HepG2 (cell line): Measurements from ENCODE around the gene CYP46A1. TPM values are rescaled to one million over a fixed set of nuclear protein-coding genes. Genes with fewer than 3 reads are reported as not detected.

Source experiments
- ATAC-seq: fragments of 200-7000 bp; cut with Tn5 transposase; 3 replicates; pipeline ENCODE4 v1.9.1; 2020; ENCODE audit warnings: mild to moderate bottlenecking, moderate library complexity
- BruUV-seq: library from RNA; stranded (reverse); fragments of 400-500 nt; replicated peaks from 2 replicates; lab custom pipeline; 2021; lab: Mats Ljungman, UMichigan
- CTCF ChIA-PET: fragments of 300-600 bp; formaldehyde crosslinking; extraction: SDS; loops from one replicate; lab custom pipeline; 2021; ENCODE audit warnings: low total read pairs, inconsistent platforms, low intra/inter-chr PET ratio; lab: Yijun Ruan, JAX
- POLR2A ChIA-PET: fragments of 350-600 bp; sonication (Branson Sonifier 250); formaldehyde crosslinking; loops from one replicate; lab custom pipeline; 2020; ENCODE audit warnings: antibody characterized with exemption, inconsistent platforms; lab: Yijun Ruan, JAX
- DNase-seq: peaks from one replicate; pipeline ENCODE4 v3.0.0-alpha.2; 2015; ENCODE audit warnings: low spot score
- FAIRE-seq: peaks from 3 replicates; lab custom pipeline; 2011; peaks lifted over from hg19 to GRCh38; lab: Jason Lieb, UNC
- H2AFZ ChIP-seq: one replicate; pipeline ENCODE4 v1.6.1; 2011; ENCODE audit warnings: low read length, inconsistent platforms
- H3K27ac ChIP-seq: fragments of 300-600 bp; 3 replicates; pipeline ENCODE4 v1.8.0; 2011; ENCODE audit warnings: mixed run types, mild to moderate bottlenecking, mixed read lengths, low read length, inconsistent platforms; ENCODE audit not compliant: insufficient read depth; ENCODE audit errors: extremely low read length
- H3K27me3 ChIP-seq, 2 experiments: fragments of 200-600 bp in 1 of 2; 2 replicates in 1 of 2; 3 replicates in 1 of 2; pipeline versions ENCODE4 v1.6.0 to v1.8.0; 2011; ENCODE audit warnings: low read length in 2 of 2, mild to moderate bottlenecking in 2 of 2, moderate library complexity in 2 of 2, inconsistent platforms in 1 of 2; ENCODE audit not compliant: insufficient read depth in 2 of 2, control insufficient read depth in 1 of 2
- H3K36me3 ChIP-seq, 2 experiments: fragments of 200-600 bp in 1 of 2; replicated peaks in 1 of 2; 2 replicates in 1 of 2; 3 replicates in 1 of 2; pipeline versions ENCODE4 v1.5.1 to v1.8.0; 2011; ENCODE audit warnings: low read length in 2 of 2, inconsistent platforms in 1 of 2; ENCODE audit not compliant: insufficient read depth in 2 of 2, control insufficient read depth in 1 of 2
- H3K4me1 ChIP-seq: 2 replicates; pipeline ENCODE4 v1.5.1; 2012; ENCODE audit warnings: low read length, inconsistent platforms; ENCODE audit not compliant: insufficient read depth
- H3K4me2 ChIP-seq: 2 replicates; pipeline ENCODE4 v1.6.0; 2011; ENCODE audit warnings: low read depth, low read length, inconsistent platforms
- H3K4me3 ChIP-seq, 3 experiments: fragments of 200-600 bp in 1 of 3; sonication (generic), shearing (Covaris generic) in 1 of 3; replicated peaks in 1 of 3; 2 replicates each; pipeline ENCODE4 v1.5.1; 2011 to 2016; ENCODE audit warnings: low read length in 3 of 3, inconsistent platforms in 2 of 3, low read depth in 2 of 3, mild to moderate bottlenecking in 2 of 3, control low read depth in 1 of 3, mixed read lengths in 1 of 3; ENCODE audit not compliant: insufficient read depth in 1 of 3
- H3K79me2 ChIP-seq: one replicate; pipeline ENCODE4 v1.6.1; 2011; ENCODE audit warnings: low read length, inconsistent platforms; ENCODE audit not compliant: insufficient read depth
- H3K9ac ChIP-seq: 2 replicates; pipeline ENCODE4 v1.6.0; 2011; ENCODE audit warnings: mild to moderate bottlenecking, low read depth, low read length, inconsistent platforms; ENCODE audit not compliant: insufficient read depth
- H3K9me3 ChIP-seq: 2 replicates; pipeline ENCODE4 v1.5.1; 2012; ENCODE audit warnings: mild to moderate bottlenecking, low read length
- H4K20me1 ChIP-seq: 2 replicates; pipeline ENCODE4 v1.6.0; 2011; ENCODE audit warnings: inconsistent platforms, mild to moderate bottlenecking, low read length, moderate library complexity; ENCODE audit not compliant: insufficient read depth
- SNAI1 ChIP-seq: sonication (generic); formaldehyde crosslinking; IDR thresholded peaks from 2 replicates; pipeline ENCODE4 v1.5.0; 2020; ENCODE audit warnings: mild to moderate bottlenecking, missing genetic modification reagents, borderline replicate concordance
- ZMYM2 ChIP-seq: sonication (generic); formaldehyde crosslinking; IDR thresholded peaks from 2 replicates; pipeline ENCODE4 v1.8.0; 2022; ENCODE audit warnings: mild to moderate bottlenecking, missing genetic modification reagents
- ZNF432 ChIP-seq: sonication (generic); formaldehyde crosslinking; IDR thresholded peaks from 2 replicates; pipeline ENCODE4 v1.5.0; 2020; ENCODE audit warnings: missing genetic modification reagents, mild to moderate bottlenecking, borderline replicate concordance
- ZNF746 ChIP-seq: sonication (generic); formaldehyde crosslinking; IDR thresholded peaks from 2 replicates; pipeline ENCODE4 v1.8.0; 2022; ENCODE audit warnings: mild to moderate bottlenecking, missing genetic modification reagents
- whole genome bisulfite sequencing: methylation state at CpG from one replicate; pipeline ENCODE4 v1.1.6; 2017; ENCODE audit warnings: low lambda C conversion rate; 5-methylcytosine and 5-hydroxymethylcytosine counted together
- in situ Hi-C: cut with HindIII; loops from 2 replicates; pipeline ENCODE4 v1.10.0; 2017; ENCODE audit warnings: low pct_unique_long_range_greater_than_20kb; ENCODE audit not compliant: extremely low pct_ligation_motif_present
- intact Hi-C: fragments of 100-400 bp; cut with micrococcal nuclease; formaldehyde crosslinking; loops from one replicate; pipeline ENCODE4 v1.10.0; 2022; ENCODE audit not compliant: unreplicated experiment
- polyA plus RNA-seq, 8 experiments: library from polyadenylated mRNA; depleted of rRNA in 3 of 8; stranded (reverse) in 7 of 8; unstranded in 1 of 8; fragments of >200 nt; fragmentation: Illumina TruSeq in 4 of 8; extraction: Trizol in 4 of 8; gene quantifications; 2 replicates each; pipeline versions ENCODE4 v1.2.1 to v1.2.3, GENCODE V29; 2011 to 2016; ENCODE audit warnings: low read depth in 4 of 8, missing spikeins in 1 of 8, mixed read lengths in 1 of 8; ENCODE audit not compliant: insufficient read depth in 1 of 8
- total RNA-seq, 5 experiments: library from RNA; depleted of rRNA; stranded (reverse); fragments of >200 nt; fragmentation: Illumina TruSeq; extraction: Trizol; gene quantifications; 2 replicates each; pipeline ENCODE4 v1.2.3, GENCODE V29; 2016; ENCODE audit warnings: low read depth in 1 of 5
- TF ChIP-seq, protein P1 (sequence below): sonication (generic); formaldehyde crosslinking; IDR thresholded peaks from 2 replicates; pipeline ENCODE4 v1.8.0; 2022; ENCODE audit warnings: mild to moderate bottlenecking, missing genetic modification reagents, borderline replicate concordance
- TF ChIP-seq, protein P2 (sequence below): IDR thresholded peaks from 2 replicates; pipeline ENCODE4 v1.6.1; 2016; ENCODE audit warnings: low read depth, borderline replicate concordance
- TF ChIP-seq, protein P3 (sequence below): sonication (generic); formaldehyde crosslinking; IDR thresholded peaks from 2 replicates; pipeline ENCODE4 v1.4.0; 2020; ENCODE audit warnings: missing genetic modification reagents, borderline replicate concordance
- TF ChIP-seq, protein P4 (sequence below): IDR thresholded peaks from 2 replicates; pipeline ENCODE4 v1.6.1; 2016; ENCODE audit warnings: missing genetic modification reagents, missing compliant biosample characterization

CYP46A1 gene
- total and polyA plus RNA-seq, 2 of the 13 experiments (the other 11 are each of a cell fraction or from before 2014, with no cell fraction given) = not detected

DNA sequence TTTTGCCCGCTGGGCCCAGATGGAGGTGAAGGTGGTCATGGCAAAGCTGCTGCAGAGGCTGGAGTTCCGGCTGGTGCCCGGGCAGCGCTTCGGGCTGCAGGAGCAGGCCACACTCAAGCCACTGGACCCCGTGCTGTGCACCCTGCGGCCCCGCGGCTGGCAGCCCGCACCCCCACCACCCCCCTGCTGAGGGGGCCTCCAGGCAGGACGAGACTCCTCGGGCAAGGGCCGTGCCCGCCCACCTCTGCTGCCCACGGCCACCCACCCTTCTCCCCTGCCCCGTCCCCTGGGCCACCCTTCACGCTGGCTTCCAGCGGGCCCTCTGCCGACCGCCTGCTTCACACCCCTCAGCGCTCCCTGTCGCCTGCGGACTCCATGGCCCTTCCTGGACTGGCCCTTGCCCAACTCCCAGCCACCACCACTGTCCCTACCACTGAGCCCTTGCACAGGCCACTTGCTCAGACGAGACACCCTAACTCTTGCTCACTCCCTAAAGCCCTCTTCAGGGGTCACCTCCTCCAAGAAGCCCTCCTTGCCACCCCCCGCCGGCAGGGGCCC is 42.5 kb downstream of the CYP46A1 start:
- intact Hi-C loops = no loop called here
- H3K4me2 ChIP-seq = 0 out of 2 replicates have a peak overlapping the region, but pooled peaks have one; percentile 31
- no peak for DNase-seq

More for the DNA sequence above, 42.5 kb downstream of the CYP46A1 start:
- no peak overlapping the region for H3K27ac ChIP-seq
- no peaks in the 10 kb centered on the region for H3K9me3 ChIP-seq
- no peak overlapping the region for H2AFZ ChIP-seq
- H3K4me3 ChIP-seq = peak overlapping the region in 1 of 3 experiments; percentile 41; a peak in 1 of 6 replicates
- CTCF ChIA-PET = no interaction called here
- peaks cover 20% of the 10 kb centered on the region for H3K4me1 ChIP-seq
- no TSS peak for BruUV-seq
- ATAC-seq (no peak), FAIRE-seq (no peak)
- H3K79me2 ChIP-seq = no peaks in the 10 kb centered on the region
- H3K36me3 ChIP-seq = no peaks in the 10 kb centered on the region
- peaks cover 5 to 21% of the 10 kb centered on the region in 2 experiments; a peak in 4 of 5 replicates for H3K27me3 ChIP-seq
- WGBS = 43% methylated on average over 10 of the region's 26 CpGs
- H3K9ac ChIP-seq = no peak overlapping the region
- no peaks in the 10 kb centered on the region for H4K20me1 ChIP-seq
- in situ Hi-C loops = no loop called here
- TF ChIP-seq ZNF432 (CRISPR knock-in tag) = no peak
- no peak for TF ChIP-seq ZMYM2 (CRISPR knock-in tag)
- TF ChIP-seq, protein P1, sequence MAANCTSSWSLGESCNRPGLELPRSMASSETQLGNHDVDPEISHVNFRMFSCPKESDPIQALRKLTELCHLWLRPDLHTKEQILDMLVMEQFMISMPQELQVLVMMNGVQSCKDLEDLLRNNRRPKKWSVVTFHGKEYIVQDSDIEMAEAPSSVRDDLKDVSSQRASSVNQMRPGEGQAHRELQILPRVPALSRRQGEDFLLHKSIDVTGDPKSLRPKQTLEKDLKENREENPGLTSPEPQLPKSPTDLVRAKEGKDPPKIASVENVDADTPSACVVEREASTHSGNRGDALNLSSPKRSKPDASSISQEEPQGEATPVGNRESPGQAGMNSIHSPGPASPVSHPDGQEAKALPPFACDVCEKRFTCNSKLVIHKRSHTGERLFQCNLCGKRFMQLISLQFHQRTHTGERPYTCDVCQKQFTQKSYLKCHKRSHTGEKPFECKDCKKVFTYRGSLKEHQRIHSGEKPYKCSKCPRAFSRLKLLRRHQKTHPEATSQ (CRISPR knock-in tag) = no peak
- no peak for TF ChIP-seq SNAI1 (CRISPR knock-in tag)
- no peak for TF ChIP-seq ZNF746 (CRISPR knock-in tag)
- TF ChIP-seq, protein P2, sequence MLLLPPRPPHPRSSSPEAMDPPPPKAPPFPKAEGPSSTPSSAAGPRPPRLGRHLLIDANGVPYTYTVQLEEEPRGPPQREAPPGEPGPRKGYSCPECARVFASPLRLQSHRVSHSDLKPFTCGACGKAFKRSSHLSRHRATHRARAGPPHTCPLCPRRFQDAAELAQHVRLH (CRISPR knock-in tag) = no peak
- TF ChIP-seq, protein P3, sequence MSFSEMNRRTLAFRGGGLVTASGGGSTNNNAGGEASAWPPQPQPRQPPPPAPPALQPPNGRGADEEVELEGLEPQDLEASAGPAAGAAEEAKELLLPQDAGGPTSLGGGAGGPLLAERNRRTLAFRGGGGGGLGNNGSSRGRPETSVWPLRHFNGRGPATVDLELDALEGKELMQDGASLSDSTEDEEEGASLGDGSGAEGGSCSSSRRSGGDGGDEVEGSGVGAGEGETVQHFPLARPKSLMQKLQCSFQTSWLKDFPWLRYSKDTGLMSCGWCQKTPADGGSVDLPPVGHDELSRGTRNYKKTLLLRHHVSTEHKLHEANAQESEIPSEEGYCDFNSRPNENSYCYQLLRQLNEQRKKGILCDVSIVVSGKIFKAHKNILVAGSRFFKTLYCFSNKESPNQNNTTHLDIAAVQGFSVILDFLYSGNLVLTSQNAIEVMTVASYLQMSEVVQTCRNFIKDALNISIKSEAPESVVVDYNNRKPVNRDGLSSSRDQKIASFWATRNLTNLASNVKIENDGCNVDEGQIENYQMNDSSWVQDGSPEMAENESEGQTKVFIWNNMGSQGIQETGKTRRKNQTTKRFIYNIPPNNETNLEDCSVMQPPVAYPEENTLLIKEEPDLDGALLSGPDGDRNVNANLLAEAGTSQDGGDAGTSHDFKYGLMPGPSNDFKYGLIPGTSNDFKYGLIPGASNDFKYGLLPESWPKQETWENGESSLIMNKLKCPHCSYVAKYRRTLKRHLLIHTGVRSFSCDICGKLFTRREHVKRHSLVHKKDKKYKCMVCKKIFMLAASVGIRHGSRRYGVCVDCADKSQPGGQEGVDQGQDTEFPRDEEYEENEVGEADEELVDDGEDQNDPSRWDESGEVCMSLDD (CRISPR knock-in tag) = no peak
- TF ChIP-seq, protein P4, sequence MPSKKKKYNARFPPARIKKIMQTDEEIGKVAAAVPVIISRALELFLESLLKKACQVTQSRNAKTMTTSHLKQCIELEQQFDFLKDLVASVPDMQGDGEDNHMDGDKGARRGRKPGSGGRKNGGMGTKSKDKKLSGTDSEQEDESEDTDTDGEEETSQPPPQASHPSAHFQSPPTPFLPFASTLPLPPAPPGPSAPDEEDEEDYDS (CRISPR knock-in tag) = no peak
- POLR2A ChIA-PET = no interaction called here
